GM15510 (cell line): ENCODE data around the gene KDR.

Experiments used
- POLR2A ChIP-seq: IDR thresholded peaks from 3 replicates; pipeline ENCODE4 v1.6.1; 2011; ENCODE audit warnings: borderline replicate concordance; ENCODE audit not compliant: insufficient read length; ENCODE audit errors: extremely low read depth

The KDR gene

GRCh38 chr4:55075823-55076716 is 49.3 kb downstream of the KDR start:
- TF ChIP-seq POLR2A, result no peak

GRCh38 chr4:55075376-55075775 is 50.0 kb downstream of the KDR start:
- no peak for TF ChIP-seq POLR2A

- TF ChIP-seq POLR2A, result no peak
Measured at GRCh38 chr4:55074386-55074785, 51.0 kb downstream of the KDR start.

- no peak for TF ChIP-seq POLR2A
Measured at GRCh38 chr4:55071951-55072350, 53.4 kb downstream of the KDR start.

- no peak for TF ChIP-seq POLR2A
Measured at GRCh38 chr4:55069248-55069647, 56.1 kb downstream of the KDR start.

GRCh38 chr4:55068522-55068921 is 56.9 kb downstream of the KDR start:
- no peak for TF ChIP-seq POLR2A

- no peak for TF ChIP-seq POLR2A
Measured at GRCh38 chr4:55066018-55066417, 59.4 kb downstream of the KDR start.

- no peak for TF ChIP-seq POLR2A
Measured at GRCh38 chr4:55055529-55055928, 69.9 kb downstream of the KDR start.

- no peak for TF ChIP-seq POLR2A
Measured at GRCh38 chr4:55051532-55051931, 73.9 kb downstream of the KDR start.

GRCh38 chr4:55050418-55050950 is 74.9 kb downstream of the KDR start:
- no peak for TF ChIP-seq POLR2A

GRCh38 chr4:55038176-55038890 is 87.1 kb downstream of the KDR start:
- TF ChIP-seq POLR2A, result no peak

- no peak for TF ChIP-seq POLR2A
Measured at GRCh38 chr4:55037728-55038127, 87.7 kb downstream of the KDR start.

- no peak for TF ChIP-seq POLR2A
Measured at GRCh38 chr4:55036405-55036804, 89.0 kb downstream of the KDR start.

- TF ChIP-seq POLR2A, result no peak
Measured at GRCh38 chr4:55035892-55036291, 89.5 kb downstream of the KDR start.

GRCh38 chr4:55033296-55033695 is 92.1 kb downstream of the KDR start:
- TF ChIP-seq POLR2A, result no peak

GRCh38 chr4:55032788-55033187 is 92.6 kb downstream of the KDR start:
- no peak for TF ChIP-seq POLR2A

- no peak for TF ChIP-seq POLR2A
Measured at GRCh38 chr4:55032179-55032578, 93.2 kb downstream of the KDR start.

- no peak for TF ChIP-seq POLR2A
Measured at GRCh38 chr4:55031158-55031557, 94.2 kb downstream of the KDR start.
